SW 1271 (cell line): ENCODE data around the gene UGGT2.
"Not testable (repeated sequence)": the region's sequence is repeated elsewhere in the genome, so short reads cannot be mapped to it uniquely, and the experiment has no call there.

ENCODE experiments used
- DNase-seq, 2 experiments: peaks; one replicate each; lab custom pipeline; 2025; lab: John Stamatoyannopoulos, UW

UGGT2 gene

GRCh38 chr13:96053003-96053703, at the start of gene UGGT2:
UGGT2 (minus strand) TSS chr13:96053401; CDS start chr13:96053312, 89 bp downstream.
- peak; percentile 75 to 87 for DNase-seq

GRCh38 chr13:96100457-96101220, 47.4 kb upstream of the UGGT2 start:
- DNase-seq = no peak

- no peak for DNase-seq
Observed at GRCh38 chr13:96093296-96094006, 40.2 kb upstream of the UGGT2 start.

- DNase-seq = no peak
Observed at GRCh38 chr13:96091164-96092117, 38.2 kb upstream of the UGGT2 start.

- no peak for DNase-seq
Observed at GRCh38 chr13:96090240-96091101, 37.3 kb upstream of the UGGT2 start.

GRCh38 chr13:96089749-96090239, 36.6 kb upstream of the UGGT2 start, which contains the start of gene HS6ST3:
HS6ST3 (plus strand) TSS chr13:96090107.
- DNase-seq = peak in 1 of 2 experiments; percentile 25

GRCh38 chr13:96089139-96089538, 35.9 kb upstream of the UGGT2 start:
- DNase-seq = no peak

- DNase-seq = no peak
Observed at GRCh38 chr13:96086736-96087135, 33.5 kb upstream of the UGGT2 start.

GRCh38 chr13:96082640-96083039, 29.4 kb upstream of the UGGT2 start:
- DNase-seq = no peak

- no peak for DNase-seq
Observed at GRCh38 chr13:96081888-96082287, 28.7 kb upstream of the UGGT2 start.

- DNase-seq = no peak
Observed at GRCh38 chr13:96080676-96081075, 27.5 kb upstream of the UGGT2 start.

- peak in 1 of 2 experiments; percentile 17 for DNase-seq
Observed at GRCh38 chr13:96075953-96076543, 22.8 kb upstream of the UGGT2 start.

GRCh38 chr13:96072392-96072791, 19.2 kb upstream of the UGGT2 start:
- no peak for DNase-seq

- no peak for DNase-seq
Observed at GRCh38 chr13:96071504-96071903, 18.3 kb upstream of the UGGT2 start.

- no peak for DNase-seq
Observed at GRCh38 chr13:96068729-96069128, 15.5 kb upstream of the UGGT2 start.

GRCh38 chr13:96065849-96066248, 12.6 kb upstream of the UGGT2 start:
- DNase-seq = no peak

GRCh38 chr13:96052656-96053002, 572 bp downstream of the UGGT2 start:
- DNase-seq = peak; percentile 5 to 56

GRCh38 chr13:96051946-96052345, 1.3 kb downstream of the UGGT2 start:
- DNase-seq = not testable (repeated sequence)

GRCh38 chr13:96051491-96051890, 1.7 kb downstream of the UGGT2 start:
- not testable (repeated sequence) for DNase-seq

GRCh38 chr13:96050955-96051354, 2.2 kb downstream of the UGGT2 start:
- DNase-seq = not testable (repeated sequence)
